Lower lobe of right lung (tissue), 2 donors: ENCODE data around the gene FMN1. TPM values are rescaled to one million over a fixed set of nuclear protein-coding genes. Genes with fewer than 3 reads are reported as not detected.
A peak's percentile ranks its signal among the peaks of the same experiment; 100 is the strongest.

Experiments used
- ATAC-seq, 2 donors: fragments of 200-7000 bp; cut with Tn5 transposase; one replicate each; pipeline ENCODE4 v1.9.1; 2020 to 2022; ENCODE audit warnings: mild to moderate bottlenecking in 2 of 2, moderate library complexity in 2 of 2
- DNase-seq: peaks from one replicate; pipeline ENCODE4 v3.0.0-alpha.2; 2020
- H3K27ac ChIP-seq: fragments of 200-600 bp; one replicate; pipeline ENCODE4 v1.8.0; 2022
- H3K27me3 ChIP-seq: fragments of 200-600 bp; one replicate; pipeline ENCODE4 v1.8.0; 2022; ENCODE audit warnings: low read depth
- H3K36me3 ChIP-seq: fragments of 200-600 bp; one replicate; pipeline ENCODE4 v1.8.0; 2022; ENCODE audit warnings: mild to moderate bottlenecking
- H3K4me1 ChIP-seq: fragments of 200-600 bp; one replicate; pipeline ENCODE4 v1.8.0; 2022
- H3K4me3 ChIP-seq: fragments of 200-600 bp; one replicate; pipeline ENCODE4 v1.8.0; 2022; ENCODE audit warnings: mild to moderate bottlenecking
- H3K9me3 ChIP-seq: fragments of 200-600 bp; one replicate; pipeline ENCODE4 v1.8.0; 2022
- CTCF ChIP-seq: fragments of 200-600 bp; IDR thresholded peaks from one replicate; pipeline ENCODE4 v1.8.0; 2022; ENCODE audit warnings: antibody characterized with exemption, mild to moderate bottlenecking
- intact Hi-C: fragments of 100-400 bp; cut with DNase I; formaldehyde crosslinking; loops from one replicate; pipeline ENCODE4 v1.11.0; 2022
- total RNA-seq: library from RNA; stranded (reverse); fragmentation: NEBNext Ultra II Directional; extraction: Animal tissue kit (Norgen Biotek cat#: 25700); gene quantifications from one replicate; pipeline ENCODE4 v1.2.1, GENCODE V29; 2021
- donor health status: DM: no; HTN: yes; CAD: no; lungs with severe emphysema.

FMN1 gene
- total RNA-seq, 1 donor from 2014 or later: 38.8 TPM

GRCh38 chr15:32887090-32887489 lies 307.4 kb downstream of the FMN1 start:
- DNase-seq: no peak
- peak; percentile 60 to 79 for ATAC-seq
- H3K4me1 ChIP-seq: no peaks in the 10 kb centered on the region
- H3K9me3 ChIP-seq: no peaks in the 10 kb centered on the region
- intact Hi-C loops: no loop called here
- H3K27ac ChIP-seq: no peak overlapping the region
- H3K27me3 ChIP-seq: no peaks in the 10 kb centered on the region
- no peak overlapping the region for H3K4me3 ChIP-seq
- no peaks in the 10 kb centered on the region for H3K36me3 ChIP-seq
- TF ChIP-seq CTCF: no peak

- H3K4me1 ChIP-seq: no peaks in the 10 kb centered on the region
- ATAC-seq (no peak), DNase-seq (no peak)
- H3K4me3 ChIP-seq: no peak overlapping the region
- H3K27me3 ChIP-seq: no peaks in the 10 kb centered on the region
- H3K36me3 ChIP-seq: no peaks in the 10 kb centered on the region
- TF ChIP-seq CTCF: no peak
- H3K27ac ChIP-seq: no peak overlapping the region
- intact Hi-C loops: no loop called here
- no peaks in the 10 kb centered on the region for H3K9me3 ChIP-seq
These were observed 308.1 kb downstream of the FMN1 start for GRCh38 chr15:32886459-32886858.

GRCh38 chr15:32885713-32886112 lies 308.8 kb downstream of the FMN1 start:
- ATAC-seq (no peak), DNase-seq (no peak)
- no peaks in the 10 kb centered on the region for H3K27me3 ChIP-seq
- intact Hi-C loops: no loop called here
- H3K27ac ChIP-seq: no peak overlapping the region
- H3K4me1 ChIP-seq: no peaks in the 10 kb centered on the region
- TF ChIP-seq CTCF: no peak
- H3K9me3 ChIP-seq: no peaks in the 10 kb centered on the region
- H3K36me3 ChIP-seq: no peaks in the 10 kb centered on the region
- H3K4me3 ChIP-seq: no peak overlapping the region

GRCh38 chr15:32884146-32884545 lies 310.4 kb downstream of the FMN1 start:
- no peak overlapping the region for H3K4me3 ChIP-seq
- H3K9me3 ChIP-seq: no peaks in the 10 kb centered on the region
- no peak overlapping the region for H3K27ac ChIP-seq
- no peaks in the 10 kb centered on the region for H3K27me3 ChIP-seq
- H3K36me3 ChIP-seq: no peaks in the 10 kb centered on the region
- TF ChIP-seq CTCF: no peak
- no peak for DNase-seq
- peaks cover 4% of the 10 kb centered on the region for H3K4me1 ChIP-seq
- intact Hi-C loops: no loop called here
- ATAC-seq: peak in 1 of 2 donors; percentile 14

GRCh38 chr15:32882955-32883354 lies 311.6 kb downstream of the FMN1 start:
- Histone ChIP-seq H3K27ac (no peak overlapping the region), H3K9me3 (no peaks in the 10 kb centered on the region), H3K4me3 (no peak overlapping the region), H3K27me3 (no peaks in the 10 kb centered on the region), H3K4me1 (peaks cover 4% of the 10 kb centered on the region), H3K36me3 (no peaks in the 10 kb centered on the region)
- intact Hi-C loops: no loop called here
- DNase-seq (no peak), ATAC-seq (no peak)
- no peak for TF ChIP-seq CTCF

- H3K4me3 ChIP-seq: no peak overlapping the region
- no peak overlapping the region for H3K27ac ChIP-seq
- H3K36me3 ChIP-seq: no peaks in the 10 kb centered on the region
- ATAC-seq (no peak), DNase-seq (no peak)
- peaks cover 4% of the 10 kb centered on the region for H3K4me1 ChIP-seq
- H3K9me3 ChIP-seq: no peaks in the 10 kb centered on the region
- no peak for TF ChIP-seq CTCF
- H3K27me3 ChIP-seq: no peaks in the 10 kb centered on the region
- intact Hi-C loops: no loop called here
These were observed 313.0 kb downstream of the FMN1 start for GRCh38 chr15:32881528-32881927.
